HG03066 (cell line): ENCODE measurements around the gene TMEM123.

Experiments used
- ATAC-seq: cut with Tn5 transposase; IDR thresholded peaks from one replicate; pipeline ENCODE4 v1.9.1; 2021; ENCODE audit warnings: low read depth; ENCODE audit not compliant: unreplicated experiment

TMEM123 gene

DNA sequence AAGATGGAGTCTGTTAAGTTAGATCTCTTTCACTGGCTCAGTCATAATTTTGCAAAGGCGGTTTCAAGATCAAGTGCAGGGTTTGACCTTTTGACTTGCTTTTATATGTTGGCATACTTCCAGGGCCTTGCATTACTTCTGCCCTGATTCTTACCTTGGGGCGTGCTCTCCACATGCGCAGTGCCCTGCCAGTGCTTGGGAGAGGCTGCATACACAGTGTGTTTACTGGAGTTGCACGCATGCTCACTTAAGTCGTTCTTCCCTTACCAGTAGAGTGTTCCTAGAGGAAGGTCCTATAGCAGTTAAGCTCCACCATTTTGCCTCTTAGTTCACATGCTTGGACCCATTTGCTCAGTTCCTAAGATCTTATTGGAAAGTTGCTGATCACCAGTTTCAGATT lies 21.0 kb upstream of the TMEM123 start:
- ATAC-seq: no peak

- no peak for ATAC-seq
Measured at GRCh38 chr11:102472127-102472526, 19.6 kb upstream of the TMEM123 start.

DNA sequence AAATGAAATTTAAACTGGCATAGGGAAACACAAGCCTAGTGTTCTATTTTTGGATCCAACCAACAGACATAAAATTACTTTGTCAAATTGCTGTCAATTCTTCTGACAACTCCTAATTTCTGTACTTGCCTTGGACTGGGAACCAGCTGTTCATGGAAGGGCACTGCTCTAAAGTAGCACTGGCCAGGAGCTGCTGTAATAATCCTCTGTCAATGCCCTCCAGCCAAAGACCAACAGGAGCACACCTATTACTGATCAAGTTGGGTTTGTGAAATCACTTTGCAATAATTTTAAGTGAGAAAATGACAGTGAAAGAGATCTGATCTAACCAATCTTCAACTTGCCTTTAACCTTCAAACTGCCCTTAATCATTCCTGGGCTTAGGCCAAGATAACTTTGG lies 18.9 kb upstream of the TMEM123 start:
- ATAC-seq: no peak

- no peak for ATAC-seq
Measured at GRCh38 chr11:102470251-102470650, 17.7 kb upstream of the TMEM123 start.

DNA sequence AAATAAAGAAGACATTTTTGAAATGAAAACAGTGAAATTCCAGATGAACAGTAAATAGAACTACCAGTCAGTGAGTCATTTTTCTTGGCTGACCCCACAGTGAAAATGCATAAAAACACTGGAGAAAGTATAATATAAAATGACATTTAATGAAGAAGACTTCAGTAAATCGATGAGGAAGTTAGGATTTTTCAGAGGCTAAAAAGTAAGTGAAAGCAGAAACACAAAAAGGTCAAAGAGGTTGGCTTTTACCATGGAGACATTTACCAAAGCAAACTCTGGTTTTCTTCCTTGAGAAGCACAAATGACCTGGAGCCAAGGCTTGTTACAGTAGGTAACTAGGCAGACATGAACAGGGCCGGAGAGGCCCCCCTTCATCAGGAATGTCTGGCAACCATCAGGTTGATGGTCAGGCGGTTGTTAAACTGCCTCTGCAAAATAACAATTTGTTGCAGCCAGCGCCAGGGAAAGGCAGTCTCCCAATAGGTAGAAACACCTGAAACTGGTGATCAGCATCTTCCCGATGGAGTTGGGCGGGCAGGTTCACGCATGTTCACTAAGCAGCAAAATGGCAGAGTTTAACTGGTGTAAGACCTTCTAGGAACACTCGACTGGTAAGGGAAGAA lies 16.7 kb upstream of the TMEM123 start:
- ATAC-seq: no peak

GRCh38 chr11:102468616-102469195 lies 16.1 kb upstream of the TMEM123 start:
- ATAC-seq: no peak

- ATAC-seq: no peak
Measured at GRCh38 chr11:102467853-102468580, 15.5 kb upstream of the TMEM123 start.

GRCh38 chr11:102467080-102467708 lies 14.6 kb upstream of the TMEM123 start:
- no peak for ATAC-seq

- no peak for ATAC-seq
Measured at GRCh38 chr11:102465696-102466095, 13.1 kb upstream of the TMEM123 start.

GRCh38 chr11:102464859-102465500 lies 12.4 kb upstream of the TMEM123 start:
- ATAC-seq: peak; percentile 56

DNA sequence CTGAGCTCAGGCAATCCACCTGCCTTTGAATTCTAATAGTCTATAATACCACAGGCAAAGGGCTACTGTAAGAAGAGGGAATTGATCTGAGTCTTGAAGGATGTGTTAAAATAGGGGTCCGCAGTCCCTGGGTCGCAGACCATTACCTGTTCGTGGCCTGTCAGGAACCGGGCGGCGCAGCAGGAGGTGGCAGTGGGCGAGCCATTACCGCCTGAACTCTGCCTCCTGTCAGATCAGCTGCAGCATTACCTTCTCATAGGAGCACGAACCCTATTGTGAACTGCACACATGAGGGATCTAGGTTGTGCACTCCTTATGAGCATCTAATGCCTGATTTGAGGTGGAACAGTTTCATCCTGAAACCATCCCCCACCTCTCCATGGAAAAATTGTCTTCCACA lies 11.5 kb upstream of the TMEM123 start:
- ATAC-seq: no peak

- ATAC-seq: no peak
Measured at GRCh38 chr11:102462610-102463009, 10.0 kb upstream of the TMEM123 start.

GRCh38 chr11:102459393-102459792 lies 6.8 kb upstream of the TMEM123 start:
- no peak for ATAC-seq

DNA sequence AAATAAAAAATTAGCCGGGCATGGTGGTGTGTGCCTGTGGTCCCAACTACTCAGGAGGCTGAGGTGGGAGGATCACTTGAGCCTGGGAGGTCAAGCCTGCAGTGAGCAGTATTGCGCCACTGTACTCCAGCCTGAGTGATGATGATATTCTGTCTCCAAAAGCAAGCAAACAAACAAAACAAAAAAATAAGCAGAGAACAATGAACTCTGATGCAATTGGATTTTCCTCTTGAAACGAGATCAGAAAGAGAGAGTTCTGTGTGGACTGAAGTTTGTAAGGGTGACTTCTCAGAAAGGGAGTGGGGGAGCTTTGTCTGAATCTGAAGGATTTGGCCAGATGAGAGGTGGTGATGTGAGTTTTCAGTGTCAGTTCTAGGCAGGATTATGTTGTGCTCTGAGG lies 6.0 kb upstream of the TMEM123 start:
- ATAC-seq: no peak

- ATAC-seq: no peak
Measured at GRCh38 chr11:102457865-102458264, 5.3 kb upstream of the TMEM123 start.

- ATAC-seq: no peak
Measured at GRCh38 chr11:102457056-102457677, 4.6 kb upstream of the TMEM123 start.

GRCh38 chr11:102456381-102456780 lies 3.8 kb upstream of the TMEM123 start:
- no peak for ATAC-seq

GRCh38 chr11:102453921-102454320 lies 1.4 kb upstream of the TMEM123 start:
- no peak for ATAC-seq

DNA sequence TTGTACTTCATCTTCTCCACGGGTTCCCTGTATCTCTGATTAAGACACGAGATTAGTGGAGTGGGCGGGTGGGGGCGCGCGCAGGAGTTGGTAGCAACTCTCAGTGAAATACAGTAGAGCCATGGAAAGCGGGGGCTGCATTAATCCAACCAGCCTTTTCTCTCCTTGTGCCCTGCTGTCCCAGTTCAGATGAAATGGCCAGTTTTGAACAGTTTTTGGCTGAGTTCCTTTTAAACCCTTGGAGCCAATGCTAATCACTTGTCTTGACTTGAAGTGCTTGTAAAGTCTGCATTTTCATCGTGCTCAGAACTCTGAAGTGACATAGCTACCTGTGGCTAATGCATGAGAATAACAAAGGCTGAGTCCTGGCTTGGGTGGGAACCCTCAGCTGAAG lies 734 bp upstream of the TMEM123 start:
- no peak for ATAC-seq

- peak; percentile 62 for ATAC-seq
Measured at GRCh38 chr11:102451681-102452460, 694 bp downstream of the TMEM123 start.
